Fibroblast of the aortic adventitia (primary cell): Measurements from ENCODE around the gene DGCR2. TPM values are rescaled to one million over a fixed set of nuclear protein-coding genes. Genes with fewer than 3 reads are reported as not detected.
"Not testable (repeated sequence)": the region's sequence is repeated elsewhere in the genome, so short reads cannot be mapped to it uniquely, and the experiment has no call there.

Experiments used
- DNase-seq: peaks from one replicate; pipeline ENCODE4 v3.0.0-alpha.2; 2010; ENCODE audit warnings: low read depth
- H3K4me3 ChIP-seq: 2 replicates; pipeline ENCODE4 v1.5.1; 2011; ENCODE audit warnings: low read depth, mild to moderate bottlenecking, control low read depth, low read length, moderate library complexity
- total RNA-seq: library from RNA; depleted of rRNA; stranded (reverse); fragments of >200 nt; gene quantifications from 2 replicates; pipeline ENCODE4 v1.2.3, GENCODE V29; 2012; ENCODE audit warnings: low replicate concordance
- TF ChIP-seq, protein P1 (sequence below): IDR thresholded peaks from 2 replicates; pipeline ENCODE4 v1.5.1; 2011; ENCODE audit warnings: mild to moderate bottlenecking, low read length, control low read depth, inconsistent platforms; ENCODE audit not compliant: insufficient read depth

DGCR2 gene
- total RNA-seq, 1 donor = 29.2 TPM

DNA sequence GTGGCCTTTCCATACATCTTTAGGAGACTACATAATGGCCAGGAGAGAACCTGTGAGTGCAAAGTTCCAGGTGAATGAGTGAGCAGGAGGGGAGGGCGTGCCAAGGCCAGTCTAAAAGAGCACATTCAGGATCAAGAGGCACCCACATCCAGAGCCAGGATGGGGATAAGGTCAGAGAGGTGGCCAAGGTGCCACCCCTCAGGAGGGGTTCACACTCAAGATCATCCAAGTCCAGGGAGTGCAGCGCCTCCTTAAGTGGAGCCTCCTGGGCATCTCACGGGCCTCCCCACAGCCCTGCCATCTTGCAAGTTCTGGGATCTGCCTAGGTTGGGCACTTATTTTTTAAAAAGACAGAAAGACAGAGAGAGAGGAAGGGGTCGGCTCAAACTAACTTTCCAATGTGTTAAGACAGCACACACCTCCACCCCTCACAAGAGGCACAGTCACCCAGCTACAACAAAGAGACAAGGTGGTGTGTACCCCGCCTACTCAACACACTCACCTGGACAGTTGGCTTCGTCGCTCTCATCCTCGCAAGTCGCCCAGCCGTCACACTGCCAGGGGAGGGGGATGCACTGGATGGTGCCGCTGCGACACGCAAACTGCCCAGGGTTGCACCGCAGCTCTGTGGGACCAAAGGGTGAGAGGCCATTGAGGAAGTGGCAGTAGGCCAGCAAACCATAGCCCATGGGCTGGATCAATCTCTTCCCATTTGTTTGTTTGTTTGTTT, 33.2 kb downstream of the DGCR2 start:
- DNase-seq = no peak
- TF ChIP-seq, protein P1, sequence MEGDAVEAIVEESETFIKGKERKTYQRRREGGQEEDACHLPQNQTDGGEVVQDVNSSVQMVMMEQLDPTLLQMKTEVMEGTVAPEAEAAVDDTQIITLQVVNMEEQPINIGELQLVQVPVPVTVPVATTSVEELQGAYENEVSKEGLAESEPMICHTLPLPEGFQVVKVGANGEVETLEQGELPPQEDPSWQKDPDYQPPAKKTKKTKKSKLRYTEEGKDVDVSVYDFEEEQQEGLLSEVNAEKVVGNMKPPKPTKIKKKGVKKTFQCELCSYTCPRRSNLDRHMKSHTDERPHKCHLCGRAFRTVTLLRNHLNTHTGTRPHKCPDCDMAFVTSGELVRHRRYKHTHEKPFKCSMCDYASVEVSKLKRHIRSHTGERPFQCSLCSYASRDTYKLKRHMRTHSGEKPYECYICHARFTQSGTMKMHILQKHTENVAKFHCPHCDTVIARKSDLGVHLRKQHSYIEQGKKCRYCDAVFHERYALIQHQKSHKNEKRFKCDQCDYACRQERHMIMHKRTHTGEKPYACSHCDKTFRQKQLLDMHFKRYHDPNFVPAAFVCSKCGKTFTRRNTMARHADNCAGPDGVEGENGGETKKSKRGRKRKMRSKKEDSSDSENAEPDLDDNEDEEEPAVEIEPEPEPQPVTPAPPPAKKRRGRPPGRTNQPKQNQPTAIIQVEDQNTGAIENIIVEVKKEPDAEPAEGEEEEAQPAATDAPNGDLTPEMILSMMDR = no peak
- no peak overlapping the region for H3K4me3 ChIP-seq

DNA sequence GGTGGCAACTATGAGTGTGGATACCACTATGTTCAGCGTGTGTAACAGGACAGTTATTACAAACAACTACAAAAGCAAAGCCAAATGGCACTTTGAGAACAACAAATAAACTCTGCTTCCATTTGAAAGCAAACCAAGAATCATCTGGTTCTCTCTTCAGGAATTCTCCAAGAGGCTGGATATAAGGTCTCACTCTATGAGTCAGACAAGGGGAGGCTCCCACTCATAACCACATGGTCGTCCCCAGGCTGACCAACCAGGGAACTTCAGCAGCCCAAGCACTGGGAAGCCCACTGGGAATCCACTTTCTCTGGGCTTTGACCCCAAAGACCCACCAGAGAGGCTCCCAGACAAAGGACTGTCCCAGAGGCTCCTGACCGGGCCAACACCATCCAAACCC, 35.3 kb downstream of the DGCR2 start:
- DNase-seq = peak; percentile 44
- TF ChIP-seq, protein P1 = no peak
- H3K4me3 ChIP-seq = no peak overlapping the region

DNA sequence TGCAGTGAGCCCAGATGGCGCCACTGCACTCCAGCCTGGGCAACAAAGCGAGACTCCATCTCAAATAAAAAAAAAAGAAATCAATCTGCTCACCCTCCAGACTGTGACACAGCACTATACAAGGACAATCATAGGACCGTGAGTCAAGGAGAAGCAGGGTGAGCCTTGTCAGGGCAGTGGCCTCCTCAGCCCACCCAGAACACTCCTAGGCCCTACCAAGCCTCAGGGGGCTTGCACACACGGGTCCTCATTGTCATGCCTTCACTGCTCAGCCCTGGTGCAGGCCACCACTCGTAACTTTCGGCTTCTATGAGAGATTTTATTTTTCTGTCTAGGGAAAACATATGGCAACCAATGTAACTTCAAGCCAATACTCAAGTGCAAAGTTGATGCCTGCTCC, 35.8 kb downstream of the DGCR2 start:
- no peak for DNase-seq
- no peak overlapping the region for H3K4me3 ChIP-seq
- TF ChIP-seq, protein P1 = no peak

DNA sequence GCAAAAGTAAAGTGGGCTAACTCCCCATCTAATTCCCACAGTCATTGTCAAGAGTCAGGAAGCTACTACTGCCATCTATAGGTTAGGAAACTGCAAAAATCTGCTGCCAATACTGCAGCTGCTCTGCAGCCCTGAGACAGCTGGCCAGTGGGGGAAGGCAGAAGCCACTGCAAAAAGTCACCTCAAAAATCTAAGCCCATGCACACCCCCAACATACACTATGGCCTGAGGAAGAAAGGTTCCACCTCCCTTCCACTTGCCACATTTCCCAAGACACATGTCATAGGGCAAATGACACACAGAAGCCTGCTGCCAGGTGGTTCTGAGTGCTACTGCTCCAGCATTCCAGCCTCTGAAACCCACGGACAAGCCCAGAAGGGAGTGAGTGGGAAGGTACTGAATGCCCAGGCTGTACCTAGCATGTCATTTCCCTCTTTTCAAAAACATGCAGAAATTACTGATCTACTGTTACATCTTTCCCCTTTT, 36.9 kb downstream of the DGCR2 start:
- peak; percentile 37 for DNase-seq
- TF ChIP-seq, protein P1 = peak; percentile 54
- no peak overlapping the region for H3K4me3 ChIP-seq

DNA sequence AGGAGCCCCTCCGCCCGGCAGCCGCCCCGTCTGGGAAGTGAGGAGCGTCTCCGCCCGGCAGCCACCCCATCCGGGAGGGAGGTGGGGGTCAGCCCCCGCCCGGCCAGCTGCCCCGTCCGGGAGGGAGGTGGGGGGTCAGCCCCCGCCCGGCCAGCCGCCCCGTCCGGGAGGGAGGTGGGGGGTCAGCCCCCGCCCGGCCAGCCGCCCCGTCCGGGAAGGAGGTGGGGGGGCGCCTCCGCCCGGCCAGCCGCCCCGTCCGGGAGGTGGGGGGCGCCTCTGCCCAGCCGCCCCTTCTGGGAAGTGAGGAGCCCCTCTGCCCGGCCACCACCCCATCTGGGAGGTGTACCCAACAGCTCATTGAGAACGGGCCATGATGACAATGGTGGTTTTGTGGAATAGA, 37.6 kb downstream of the DGCR2 start:
- not testable (repeated sequence) for DNase-seq, H3K4me3 ChIP-seq

DNA sequence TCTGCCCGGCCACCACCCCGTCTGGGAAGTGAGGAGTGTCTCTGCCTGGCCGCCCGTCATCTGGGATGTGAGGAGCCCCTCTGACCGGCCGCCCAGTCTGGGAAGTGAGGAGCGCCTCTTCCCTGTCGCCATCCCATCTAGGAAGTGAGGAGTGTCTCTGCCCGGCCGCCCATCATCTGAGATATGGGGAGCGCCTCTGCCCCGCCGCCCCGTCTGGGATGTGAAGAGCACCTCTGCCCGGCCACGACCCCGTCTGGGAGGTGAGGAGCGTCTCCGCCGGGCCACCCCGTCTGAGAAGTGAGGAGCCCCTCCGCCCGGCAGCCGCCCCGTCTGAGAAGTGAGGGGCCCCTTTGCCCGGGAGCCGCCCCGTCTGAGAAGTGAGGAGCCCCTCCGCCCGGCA, 38.1 kb downstream of the DGCR2 start:
- not testable (repeated sequence) for H3K4me3 ChIP-seq, DNase-seq

DNA sequence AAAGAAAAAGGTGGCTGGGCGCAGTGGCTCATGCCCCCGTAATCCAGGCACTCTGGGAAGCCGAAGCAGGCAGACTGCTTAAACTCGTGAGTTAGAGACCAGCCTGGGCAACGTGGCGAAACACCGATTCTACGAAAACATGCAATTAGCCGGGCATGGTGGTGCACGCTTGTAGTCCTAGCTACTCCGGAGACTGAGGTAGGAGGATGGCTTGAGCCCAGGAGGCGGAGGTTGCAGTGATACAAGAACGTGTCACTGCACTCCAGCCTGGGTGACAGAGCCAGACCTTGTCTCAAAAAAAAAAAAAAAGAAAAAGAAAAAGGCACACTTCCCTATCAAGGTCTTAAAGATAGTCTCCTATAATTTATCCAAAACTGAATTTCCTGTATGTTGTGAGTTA, 39.4 kb downstream of the DGCR2 start:
- H3K4me3 ChIP-seq = no peak overlapping the region
- TF ChIP-seq, protein P1 = no peak
- DNase-seq = no peak

DNA sequence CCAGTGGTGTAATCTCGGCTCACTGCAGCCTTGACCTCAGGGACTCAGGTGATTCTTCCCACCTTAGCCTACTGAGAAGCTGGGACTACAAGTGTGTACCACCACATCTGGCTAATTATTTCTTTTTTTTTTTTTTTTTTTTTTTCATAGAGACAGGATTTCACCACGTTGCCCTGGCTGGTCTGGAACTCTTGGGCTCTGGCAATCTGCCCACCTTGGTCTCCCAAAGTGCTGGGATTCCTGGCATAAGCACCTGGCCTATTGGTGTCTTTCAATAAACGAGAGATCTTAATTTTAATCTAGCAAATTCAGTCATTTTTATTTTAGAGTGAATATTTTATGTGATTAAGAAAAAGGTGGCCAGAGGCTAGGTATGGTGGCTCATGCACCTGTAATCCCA, 40.1 kb downstream of the DGCR2 start:
- TF ChIP-seq, protein P1 = no peak
- no peak overlapping the region for H3K4me3 ChIP-seq
- no peak for DNase-seq
